CD4-positive, alpha-beta T cell treated with Interleukin-4 for 4 hours (primary cell): ENCODE measurements around the gene LPP.
A peak's percentile ranks its signal among the peaks of the same experiment; 100 is the strongest.

ENCODE experiments used
- DNase-seq: peaks from one replicate; pipeline ENCODE4 v3.0.0-alpha.2; 2020

Gene LPP

GRCh38 chr3:188139466-188139865, 14.5 kb upstream of the LPP start:
- DNase-seq: no peak

- DNase-seq: no peak
Measured at GRCh38 chr3:188146219-188146618, 7.7 kb upstream of the LPP start.

GRCh38 chr3:188147782-188148181, 6.2 kb upstream of the LPP start:
- no peak for DNase-seq

DNA sequence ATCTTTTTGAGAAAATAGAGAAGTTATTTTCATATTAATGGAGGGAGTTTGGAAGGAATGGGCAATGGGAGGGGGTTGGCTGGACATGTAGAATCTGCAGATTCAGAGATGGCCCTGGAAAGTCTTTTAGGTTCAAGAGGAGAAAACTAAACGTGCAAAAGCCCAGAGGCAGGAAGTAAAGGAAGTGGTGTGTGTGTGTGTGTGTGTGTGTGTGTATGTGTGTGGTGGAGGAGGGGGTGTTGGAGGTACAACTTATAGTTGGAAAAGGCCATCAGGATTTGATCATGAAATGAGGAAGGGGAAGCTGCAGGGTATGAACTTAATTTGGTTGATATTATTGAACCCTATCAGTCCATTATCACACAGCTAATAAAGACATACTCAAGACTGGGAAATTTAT, 5.6 kb upstream of the LPP start:
- no peak for DNase-seq

GRCh38 chr3:188149587-188149986, 4.4 kb upstream of the LPP start:
- no peak for DNase-seq

DNA sequence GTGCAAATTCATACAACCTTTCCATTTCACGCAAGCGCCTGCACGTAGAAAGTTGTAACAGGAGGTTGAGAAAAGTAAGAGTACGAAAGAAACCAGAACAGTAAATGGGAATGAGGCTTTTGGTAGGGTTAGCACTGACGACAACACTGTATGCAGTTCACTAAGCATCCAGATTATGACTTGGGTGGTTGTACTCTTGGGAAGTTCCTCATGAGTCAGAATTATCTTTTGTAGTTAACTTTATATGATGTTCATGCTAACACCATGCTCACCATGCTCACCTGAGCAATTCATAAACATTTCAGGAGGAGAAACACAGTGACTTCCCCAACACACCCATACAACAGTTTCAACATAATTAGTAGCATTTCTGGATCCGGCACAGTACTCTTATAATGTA, 3.0 kb upstream of the LPP start:
- DNase-seq: peak; percentile 14

DNA sequence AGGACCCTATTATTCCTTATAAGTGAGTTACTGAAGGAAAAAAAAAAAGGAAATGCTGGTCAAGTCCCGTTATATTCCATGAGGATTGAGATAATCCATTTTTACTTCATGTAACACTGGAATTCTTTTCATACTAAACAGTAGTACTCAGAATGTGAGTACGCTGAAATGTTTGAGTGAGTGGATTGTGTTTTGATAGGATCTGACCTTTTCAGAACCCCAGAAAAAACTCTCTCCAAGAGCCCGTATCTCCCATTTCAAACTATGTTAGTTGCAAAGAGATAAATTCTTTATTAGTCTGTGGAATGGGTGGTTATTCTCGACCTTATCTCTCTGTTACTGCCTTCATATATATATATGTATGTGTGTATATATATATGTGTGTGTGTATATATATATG, 2.5 kb upstream of the LPP start:
- DNase-seq: no peak

DNA sequence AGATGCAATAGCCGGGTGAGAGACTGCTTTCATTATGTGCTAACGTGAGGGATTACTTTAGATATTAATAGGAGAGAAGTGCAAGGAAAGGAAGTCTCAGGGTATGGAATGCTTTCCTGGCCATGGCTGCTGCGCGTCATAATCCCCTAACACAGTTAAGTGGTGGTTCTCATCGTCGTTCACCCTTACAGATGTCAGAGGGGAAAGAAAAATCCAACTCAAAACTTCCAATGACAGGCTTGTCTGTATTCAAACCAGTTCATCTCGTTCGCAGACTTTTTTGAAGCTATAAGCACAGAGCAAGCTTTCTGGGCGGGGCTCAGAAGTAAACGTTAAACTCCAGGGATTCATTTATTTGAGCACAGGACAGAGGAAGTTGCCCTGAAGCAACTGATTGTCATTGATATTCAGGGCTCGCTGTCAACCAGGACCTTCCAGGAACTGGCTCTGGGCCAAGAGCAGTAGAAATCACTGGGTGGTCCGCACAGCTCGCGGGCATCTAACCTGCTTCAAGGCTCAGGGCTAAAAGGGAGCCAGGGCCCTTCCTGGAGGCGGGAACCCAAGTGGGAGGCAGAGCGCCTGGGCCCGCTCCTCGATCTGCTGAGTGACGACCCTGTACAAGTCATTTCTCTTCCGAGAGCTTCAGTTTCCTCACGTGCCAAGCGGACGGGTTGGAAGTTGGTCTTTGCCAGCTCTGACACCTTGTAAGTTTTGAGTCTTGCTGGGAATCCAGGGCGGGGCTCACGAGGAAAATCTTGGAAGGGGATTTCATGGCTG, 1.1 kb upstream of the LPP start:
- DNase-seq: no peak

GRCh38 chr3:188153437-188154013, 432 bp upstream of the LPP start:
- DNase-seq: peak; percentile 27

DNA sequence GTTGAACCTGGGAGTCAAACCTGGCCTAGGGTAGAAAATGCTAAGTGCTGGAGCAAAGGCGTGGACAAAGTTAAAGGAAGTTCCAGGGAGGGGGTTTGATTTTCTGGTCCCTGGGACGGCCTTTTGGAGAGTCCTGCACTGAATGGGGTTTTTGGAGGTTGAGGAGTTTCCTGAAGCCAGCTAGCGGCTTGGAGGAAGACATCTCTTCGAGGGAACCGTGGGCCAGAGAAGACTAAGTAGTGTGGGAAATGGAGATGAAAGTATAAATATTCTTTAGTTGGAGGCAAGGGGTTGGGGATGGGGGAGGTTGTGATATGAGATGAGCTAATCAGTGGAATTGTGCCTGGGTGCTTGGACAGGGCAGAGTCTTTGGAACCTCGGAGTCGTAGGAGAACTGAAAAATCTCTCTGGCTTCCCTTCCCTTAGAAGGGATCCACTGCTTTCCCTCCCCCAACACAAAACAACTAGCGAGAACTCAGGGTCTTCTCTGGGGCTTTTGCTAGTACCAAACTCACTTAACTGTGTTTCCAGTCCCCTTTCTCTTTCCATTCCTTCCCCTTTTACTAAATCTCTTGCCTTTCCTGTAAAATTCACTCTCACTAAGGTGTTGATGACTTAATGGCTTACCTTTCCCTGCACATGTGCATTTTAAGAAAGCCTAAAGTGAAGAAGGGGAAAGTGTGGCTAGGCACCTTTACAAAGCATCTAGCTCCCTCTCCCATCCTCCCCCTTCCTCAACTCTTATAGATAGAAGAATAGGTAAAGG, 1.0 kb downstream of the LPP start:
- no peak for DNase-seq

GRCh38 chr3:188156056-188156455, 2.1 kb downstream of the LPP start:
- no peak for DNase-seq

GRCh38 chr3:188157407-188157806, 3.5 kb downstream of the LPP start:
- DNase-seq: no peak

DNA sequence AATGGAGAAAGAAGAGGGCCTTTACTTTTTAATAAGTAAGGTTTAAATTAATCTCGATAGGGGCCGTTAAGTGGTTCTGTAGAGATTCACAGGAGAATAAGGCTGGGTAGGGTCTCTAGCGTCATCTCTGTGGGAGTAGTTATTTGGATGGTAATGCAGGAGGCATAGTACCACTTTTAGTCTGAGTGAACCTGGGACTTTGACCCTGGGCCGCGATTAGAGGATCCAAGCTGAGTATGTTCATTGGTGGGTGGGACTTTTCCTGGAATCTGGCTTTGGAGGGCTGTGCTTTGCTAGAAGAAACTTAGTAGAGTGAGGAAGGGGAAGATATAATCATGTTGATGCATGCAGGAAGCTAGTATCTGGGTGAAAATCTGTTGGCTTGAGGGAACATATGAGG, 4.0 kb downstream of the LPP start:
- no peak for DNase-seq

- DNase-seq: no peak
Measured at GRCh38 chr3:188158731-188159310, 4.9 kb downstream of the LPP start.

DNA sequence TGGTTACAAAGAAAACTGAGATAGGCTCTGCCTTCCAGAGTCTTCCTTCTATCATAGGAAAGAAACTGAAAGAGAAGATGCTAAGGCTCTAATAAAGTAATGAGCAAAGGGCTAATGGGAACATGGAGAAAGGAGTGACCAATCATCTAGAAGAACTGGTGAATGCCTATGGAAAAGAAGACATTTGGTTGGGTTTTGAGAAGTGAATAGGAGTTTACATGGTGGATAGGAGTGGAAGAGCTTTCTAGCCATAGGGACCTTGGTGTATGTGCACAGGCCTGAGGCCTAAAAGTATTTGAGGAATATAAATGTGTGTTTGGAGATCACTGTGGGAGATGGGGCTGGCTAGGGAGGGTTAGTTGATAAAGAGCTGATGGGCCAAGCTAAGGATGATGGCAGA, 6.8 kb downstream of the LPP start:
- no peak for DNase-seq

DNA sequence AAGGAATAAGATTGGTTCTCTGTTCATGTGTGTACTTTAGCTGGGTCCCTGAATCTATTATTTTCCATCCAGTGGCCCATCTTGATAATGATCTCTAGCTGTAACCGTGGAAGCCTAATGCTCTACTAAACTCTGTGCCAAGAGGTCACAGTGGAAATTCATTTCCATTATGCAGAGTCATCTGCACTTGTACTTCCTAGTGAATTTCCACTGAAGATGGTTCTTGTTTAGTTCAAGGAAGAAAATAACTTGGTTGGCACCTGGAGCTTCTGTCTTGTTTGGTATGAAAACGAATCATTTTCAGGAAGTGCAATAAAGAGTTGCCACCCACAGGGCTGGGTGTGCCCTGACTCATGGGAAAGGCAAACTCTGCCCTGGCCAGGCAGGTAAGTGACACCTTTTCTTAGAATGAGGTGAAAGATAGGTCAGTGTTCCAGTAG, 10.3 kb downstream of the LPP start:
- peak; percentile 37 for DNase-seq

DNA sequence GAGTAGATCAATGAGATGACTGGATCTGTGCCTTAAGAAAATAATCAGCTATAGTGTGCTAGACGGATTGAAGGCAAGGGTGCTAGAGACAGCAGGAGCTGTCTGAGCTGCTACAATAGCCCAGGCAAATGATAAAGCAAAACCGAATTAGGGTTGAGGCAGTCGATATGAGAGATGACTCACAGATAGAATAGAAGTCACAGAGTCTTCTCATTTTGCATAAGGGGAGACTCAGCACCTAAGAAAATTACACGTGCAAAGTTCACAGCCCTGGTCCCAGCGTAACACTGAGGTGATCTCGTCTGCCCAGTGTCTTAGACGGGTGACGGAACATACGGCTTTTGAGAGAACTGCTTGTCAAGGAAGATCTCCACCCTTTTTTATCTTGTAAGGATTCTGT, 11.6 kb downstream of the LPP start:
- peak; percentile 20 for DNase-seq

- DNase-seq: no peak
Measured at GRCh38 chr3:188166441-188166840, 12.5 kb downstream of the LPP start.

DNA sequence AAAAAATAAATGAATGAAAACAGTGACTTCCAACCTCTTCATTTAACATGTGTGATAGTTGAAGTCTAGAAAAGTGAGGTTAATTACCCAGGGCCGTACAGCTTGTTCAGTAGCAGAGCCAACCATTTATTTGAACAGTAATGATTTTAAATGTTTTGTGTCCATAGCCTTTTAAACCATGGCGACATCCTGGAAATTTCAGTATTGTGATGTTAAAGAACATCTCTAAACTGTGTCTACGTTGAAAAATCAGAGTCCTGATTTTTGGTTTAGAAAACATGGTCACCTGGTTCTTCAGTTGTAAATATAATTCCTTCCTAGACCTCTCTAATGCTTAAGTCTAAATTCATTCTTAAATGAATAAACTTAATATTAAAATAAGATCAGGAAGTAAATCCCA, 14.2 kb downstream of the LPP start:
- no peak for DNase-seq

DNA sequence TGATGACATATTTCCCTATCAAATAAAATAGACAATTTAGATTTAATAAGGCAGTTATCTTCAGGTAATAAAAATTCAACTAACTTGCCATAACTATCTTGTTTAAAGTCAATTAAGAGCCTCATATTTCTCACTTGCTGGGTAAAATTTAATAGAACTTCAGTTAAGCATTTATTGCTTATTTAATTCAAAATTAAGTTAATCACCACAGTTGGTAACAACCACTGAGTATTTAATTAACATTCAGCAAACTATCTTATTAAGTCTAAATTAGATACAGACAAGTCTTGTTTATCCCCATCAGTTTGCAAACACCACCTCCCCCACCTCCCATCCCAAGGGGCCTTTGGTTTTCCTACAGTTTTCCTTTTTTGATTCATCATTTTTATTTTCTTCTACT, 14.7 kb downstream of the LPP start:
- DNase-seq: no peak

- DNase-seq: no peak
Measured at GRCh38 chr3:188169830-188170455, 16.0 kb downstream of the LPP start.

DNA sequence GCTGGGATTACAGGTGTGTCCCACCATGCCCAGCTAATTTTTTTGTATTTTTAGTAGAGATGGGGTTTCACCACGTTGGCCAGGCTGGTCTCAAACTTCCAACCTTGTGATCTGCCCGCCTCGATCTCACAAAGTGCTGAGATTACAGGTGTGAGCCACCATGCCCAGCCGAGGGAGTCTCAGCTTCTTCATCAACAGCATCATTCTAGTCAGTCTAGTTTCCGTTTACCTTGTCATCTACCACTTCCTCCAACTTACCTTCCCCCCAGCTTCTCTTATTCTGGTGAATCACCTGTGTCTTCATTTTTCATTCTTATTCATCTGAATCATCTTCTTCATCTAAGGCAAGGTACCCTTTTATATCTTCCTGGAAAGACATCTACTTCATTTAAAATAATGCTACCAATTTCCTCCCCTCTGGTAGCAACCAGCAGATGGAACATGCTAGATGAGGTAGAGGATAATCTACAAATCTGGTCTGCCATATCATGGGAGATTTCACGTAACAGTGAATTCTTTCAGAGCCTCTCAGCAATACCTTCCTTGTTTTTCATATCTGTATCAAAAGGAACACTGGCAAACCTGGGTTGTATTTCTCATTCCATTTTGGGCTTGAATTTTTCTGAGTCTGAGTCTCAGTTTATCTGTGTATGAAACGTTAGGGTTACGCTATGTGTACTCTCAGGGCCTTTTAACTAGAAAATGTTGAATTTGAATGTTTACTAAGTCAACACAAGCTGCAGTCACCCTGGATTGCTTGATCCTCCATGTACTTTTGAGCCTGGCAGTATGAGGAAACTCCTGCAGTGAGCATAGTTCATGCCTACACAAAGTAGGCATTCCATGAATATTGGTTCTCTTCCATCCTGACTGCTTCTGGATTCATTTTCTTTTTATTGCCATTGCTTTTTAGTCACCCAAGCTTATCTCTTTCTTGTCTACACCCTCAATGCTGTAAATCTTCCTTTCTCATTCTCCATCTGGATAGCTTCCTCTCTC, 16.8 kb downstream of the LPP start:
- peak; percentile 83 for DNase-seq
